HG03135 (cell line): Measurements from ENCODE around the gene MCTS1.
"Not testable (repeated sequence)": the region's sequence is repeated elsewhere in the genome, so short reads cannot be mapped to it uniquely, and the experiment has no call there.

ENCODE experiments used
- ATAC-seq: cut with Tn5 transposase; IDR thresholded peaks from one replicate; pipeline ENCODE4 v1.9.1; 2021; ENCODE audit warnings: mild to moderate bottlenecking, moderate library complexity; ENCODE audit not compliant: unreplicated experiment

The MCTS1 gene, protein sequence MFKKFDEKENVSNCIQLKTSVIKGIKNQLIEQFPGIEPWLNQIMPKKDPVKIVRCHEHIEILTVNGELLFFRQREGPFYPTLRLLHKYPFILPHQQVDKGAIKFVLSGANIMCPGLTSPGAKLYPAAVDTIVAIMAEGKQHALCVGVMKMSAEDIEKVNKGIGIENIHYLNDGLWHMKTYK

DNA sequence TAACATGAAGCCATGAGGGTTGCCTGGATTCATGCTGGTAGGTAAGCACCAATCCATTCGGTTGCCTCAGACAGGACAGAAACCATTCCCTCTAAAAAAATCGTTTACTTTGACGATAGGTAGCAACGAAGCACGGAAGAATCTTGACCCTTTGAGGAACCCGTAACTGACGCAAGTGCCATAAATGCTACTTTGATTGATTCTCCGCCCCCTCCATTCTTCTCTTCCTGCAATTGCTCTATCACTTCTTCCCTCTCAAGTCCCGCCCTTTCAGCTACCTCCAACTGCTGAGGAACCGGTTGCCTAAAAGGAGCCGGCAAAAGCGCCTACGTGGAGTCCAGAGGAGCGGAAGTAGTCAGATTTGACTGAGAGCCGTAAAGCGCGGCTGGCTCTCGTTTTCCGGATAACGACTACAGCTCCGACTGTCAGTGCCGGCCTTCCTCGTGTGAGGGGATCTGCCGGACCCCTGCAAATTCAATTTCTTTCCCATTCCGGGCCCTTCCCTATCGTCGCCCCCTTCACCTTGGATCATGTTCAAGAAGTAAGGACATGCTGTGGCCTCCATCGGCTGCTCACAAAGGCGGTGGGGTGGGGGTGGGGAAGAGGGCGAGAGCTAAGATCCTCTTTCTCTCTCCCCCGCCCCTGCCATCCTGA, at the start of gene MCTS1:
Gene MCTS1 (plus strand): TSS at position 395 of the 654 bp plus-strand sequence. CDS start 136 bp downstream, at position 531.
- peak; percentile 86 for ATAC-seq

DNA sequence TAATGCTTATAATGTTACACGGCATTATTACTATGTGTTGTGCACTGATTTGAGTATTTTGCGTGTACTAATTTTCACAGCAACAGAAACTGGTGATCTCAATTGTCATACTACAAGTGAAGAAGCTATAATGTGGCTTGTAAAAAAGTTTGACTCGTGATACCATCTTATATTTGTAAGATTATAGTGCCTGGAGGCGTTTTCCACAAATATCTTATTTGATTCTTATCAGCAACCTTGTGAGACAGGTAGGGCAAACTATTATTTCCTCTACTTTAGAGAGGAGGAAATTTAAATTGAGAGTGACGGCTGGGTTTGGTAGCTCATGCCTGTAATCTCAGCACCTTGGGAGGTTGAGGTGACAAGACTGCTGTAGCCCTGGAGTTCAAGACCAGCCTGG, 47.6 kb upstream of the MCTS1 start:
- no peak for ATAC-seq

DNA sequence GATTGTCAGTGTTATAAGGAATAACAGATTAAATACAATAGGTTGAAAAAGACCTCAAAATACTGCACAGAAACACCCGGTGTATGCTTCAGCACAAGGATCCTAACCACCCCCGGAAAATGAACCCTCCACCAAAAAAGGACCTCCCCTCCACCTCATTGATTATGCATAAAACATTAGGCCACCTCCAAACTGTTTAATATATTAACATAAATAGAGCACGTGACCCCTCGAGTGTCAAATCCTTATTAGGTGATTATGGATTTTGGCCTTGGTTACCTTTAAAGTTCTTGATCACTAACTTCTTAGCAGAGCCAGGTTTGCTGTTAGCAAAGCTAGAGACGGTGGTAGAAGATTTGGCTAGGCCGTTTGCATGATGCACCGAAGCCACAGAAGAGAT, 44.1 kb upstream of the MCTS1 start:
- peak; percentile 12 for ATAC-seq

DNA sequence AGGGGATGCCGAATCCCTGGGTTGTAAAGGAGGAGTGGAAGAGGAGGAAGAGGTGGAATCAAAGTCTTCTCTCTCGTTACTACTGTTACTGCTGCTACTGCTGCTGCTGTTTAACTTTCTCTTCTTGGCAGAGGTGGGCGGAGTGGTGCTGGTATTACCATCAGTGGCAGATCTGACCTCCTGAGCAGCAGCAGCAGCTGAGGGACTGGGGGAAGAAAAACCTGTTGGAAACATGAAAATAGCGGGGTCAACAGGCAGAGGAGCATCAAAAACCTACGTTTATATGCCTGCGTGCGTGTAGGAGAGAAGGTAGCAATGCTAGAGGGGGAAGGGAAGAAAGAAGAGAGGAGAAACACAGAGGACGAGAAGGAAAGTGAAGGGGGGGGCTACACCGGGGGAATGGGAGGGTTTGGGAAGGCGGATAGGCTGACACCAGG, 43.5 kb upstream of the MCTS1 start:
- peak; percentile 29 for ATAC-seq

DNA sequence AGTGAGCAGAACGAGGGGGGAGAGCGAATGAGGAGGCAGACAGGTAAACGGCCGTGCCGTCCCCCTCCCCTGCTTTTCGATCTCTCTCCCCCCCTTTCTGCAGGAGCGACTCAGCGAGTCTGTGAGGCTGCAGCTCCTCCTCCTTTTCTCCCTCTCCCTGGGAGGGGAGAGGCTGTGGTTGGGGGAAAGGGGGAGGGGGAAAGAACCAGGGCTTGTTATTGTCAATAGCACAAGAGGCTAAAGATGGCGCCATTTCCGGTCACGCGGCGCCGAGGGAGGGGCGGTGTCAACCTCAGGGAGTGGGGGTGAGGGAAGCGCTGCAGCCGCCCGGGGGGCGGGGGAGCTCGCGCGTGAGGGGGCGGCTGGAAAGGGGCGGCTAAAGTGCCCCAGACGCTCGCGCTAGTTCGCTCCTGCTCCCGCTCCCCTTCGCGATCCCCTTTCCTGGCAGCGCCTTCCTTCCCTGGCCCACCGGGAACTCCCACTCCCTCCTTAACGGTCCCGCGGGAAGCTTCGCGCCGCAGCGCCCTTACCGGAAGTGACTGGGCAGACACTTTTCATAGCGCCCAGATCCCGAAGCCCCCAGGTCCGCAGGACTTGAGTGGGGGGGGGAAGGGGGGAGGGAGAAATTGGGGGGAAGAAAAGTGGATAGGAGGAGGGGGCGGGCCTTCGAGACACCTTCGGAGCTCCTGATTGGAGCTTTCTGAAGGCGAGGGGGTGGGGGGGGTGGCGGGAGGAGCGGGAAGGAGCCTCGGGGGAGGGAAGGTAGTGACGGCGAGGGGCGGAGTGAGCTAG, 42.9 kb upstream of the MCTS1 start, which contains the start of gene CUL4B:
Gene CUL4B (minus strand): TSS at position 121 of the 792 bp plus-strand sequence. CDS start 324 bp downstream, outside the sequence.
- ATAC-seq = peak; percentile 78

DNA sequence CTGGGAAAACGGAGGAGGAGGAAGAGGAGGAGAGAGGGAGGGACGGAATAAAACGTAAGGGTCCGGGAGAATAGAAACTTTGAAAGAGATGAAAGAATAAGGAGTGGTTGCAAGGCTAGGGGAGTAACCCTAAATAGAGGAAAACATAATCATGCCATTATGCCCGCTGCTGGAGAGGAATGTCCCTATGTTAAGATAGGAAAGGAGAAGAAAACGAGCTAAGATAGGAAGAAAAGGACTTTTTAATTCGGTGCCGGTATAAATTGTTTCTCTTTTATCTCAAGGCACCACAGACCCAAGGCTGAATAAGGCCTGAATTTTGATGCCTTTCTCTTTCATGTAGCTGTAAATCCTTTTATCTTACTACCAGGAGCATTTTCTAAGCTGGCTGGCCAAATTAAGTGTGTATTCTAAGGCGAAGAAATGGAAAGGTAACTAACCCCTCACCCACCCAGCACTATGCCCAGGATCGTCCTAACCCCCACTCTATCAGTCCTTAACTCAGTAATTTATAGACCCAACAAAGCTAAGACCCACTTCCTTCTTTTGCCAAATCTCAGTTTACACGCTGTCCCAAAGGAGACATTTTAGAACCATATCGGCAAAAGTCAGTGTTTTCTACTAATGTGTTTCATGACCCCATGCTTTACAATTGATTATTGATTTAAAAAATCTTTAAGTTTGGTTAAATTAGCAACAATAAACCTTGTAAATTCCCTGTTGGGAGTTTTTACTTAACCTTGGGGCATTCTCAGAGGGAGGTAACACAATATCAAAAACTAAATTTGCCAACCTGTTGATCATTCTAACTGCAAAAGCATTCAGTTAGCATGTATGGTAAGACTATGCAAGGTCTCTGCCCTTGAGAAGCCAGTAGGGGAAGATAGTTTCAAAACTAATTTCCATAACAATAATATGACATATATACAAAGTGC, 42.0 kb upstream of the MCTS1 start:
- no peak for ATAC-seq

DNA sequence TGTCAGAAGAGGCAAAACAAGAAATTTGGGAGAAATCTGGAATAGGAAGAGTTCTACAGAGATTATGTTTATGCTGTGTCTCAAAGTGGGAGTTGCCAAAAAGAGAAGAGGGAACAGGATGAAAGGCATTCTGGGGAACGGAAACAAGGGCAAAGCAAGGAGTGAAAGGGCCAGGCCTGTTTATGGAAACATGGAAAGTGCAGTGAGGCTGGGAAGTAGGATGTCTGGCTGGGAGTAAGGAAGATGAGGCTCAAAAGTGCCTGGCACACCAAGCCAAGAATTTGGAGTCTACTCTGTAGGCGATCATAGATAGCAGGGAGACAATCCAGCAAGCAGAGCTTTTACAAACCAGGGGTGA, 41.4 kb upstream of the MCTS1 start:
- ATAC-seq = no peak

DNA sequence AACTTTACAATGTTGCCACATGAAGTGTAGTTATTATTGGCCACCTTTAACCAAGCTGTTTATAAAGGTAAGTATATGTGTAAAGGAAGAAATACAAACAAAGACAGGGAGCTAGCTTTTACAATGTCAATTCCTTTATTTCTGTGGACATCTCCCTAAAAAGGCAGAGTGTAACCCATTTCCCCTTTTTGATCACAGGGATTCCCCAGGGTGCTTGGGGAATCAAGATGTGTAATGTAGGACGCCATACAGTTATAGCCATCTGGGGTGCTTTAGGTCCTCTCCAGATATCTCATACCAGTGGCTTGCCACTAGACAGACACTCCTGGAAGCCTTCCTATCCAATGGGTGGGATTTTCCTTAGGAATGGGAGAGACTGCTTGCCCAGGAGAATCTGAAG, 39.0 kb upstream of the MCTS1 start:
- no peak for ATAC-seq

DNA sequence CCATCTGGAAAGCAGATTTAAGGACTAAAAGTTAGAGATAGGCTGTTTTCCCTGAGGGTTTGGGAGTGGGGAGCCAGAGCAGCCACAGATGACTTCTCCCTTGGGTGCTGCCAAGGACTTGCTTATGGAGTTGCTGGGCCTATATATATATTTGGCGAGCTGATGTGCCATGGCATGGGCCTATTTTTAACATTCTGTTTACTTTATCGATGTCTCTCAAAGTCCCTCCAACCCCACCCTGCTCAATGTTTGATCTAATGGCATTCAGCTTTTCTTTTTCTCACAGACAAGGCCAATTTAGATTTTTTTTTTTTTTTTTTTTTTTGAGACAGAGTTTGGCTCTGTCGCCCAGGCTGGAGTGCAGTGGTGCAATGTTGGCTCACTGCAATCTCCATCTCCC, 37.1 kb upstream of the MCTS1 start:
- no peak for ATAC-seq

DNA sequence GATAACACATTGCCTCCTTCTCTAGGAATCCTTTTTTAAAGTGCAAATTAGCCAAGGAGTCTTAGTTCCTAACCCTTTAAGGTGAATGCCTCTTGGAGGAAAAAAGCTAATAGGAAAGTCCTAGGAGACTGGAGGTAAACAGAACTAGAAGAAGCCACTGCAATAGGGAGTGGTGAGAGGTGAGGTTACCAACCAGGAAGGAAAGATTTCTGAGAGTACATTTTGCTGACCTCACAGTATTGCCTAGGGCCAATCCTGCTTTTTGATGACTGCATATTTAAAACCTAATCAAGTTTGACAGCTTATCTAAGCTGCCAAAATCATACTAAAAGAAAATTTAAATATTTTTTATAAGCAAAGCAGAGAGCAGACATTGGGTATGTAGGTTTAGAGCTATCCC, 35.9 kb upstream of the MCTS1 start:
- ATAC-seq = no peak

DNA sequence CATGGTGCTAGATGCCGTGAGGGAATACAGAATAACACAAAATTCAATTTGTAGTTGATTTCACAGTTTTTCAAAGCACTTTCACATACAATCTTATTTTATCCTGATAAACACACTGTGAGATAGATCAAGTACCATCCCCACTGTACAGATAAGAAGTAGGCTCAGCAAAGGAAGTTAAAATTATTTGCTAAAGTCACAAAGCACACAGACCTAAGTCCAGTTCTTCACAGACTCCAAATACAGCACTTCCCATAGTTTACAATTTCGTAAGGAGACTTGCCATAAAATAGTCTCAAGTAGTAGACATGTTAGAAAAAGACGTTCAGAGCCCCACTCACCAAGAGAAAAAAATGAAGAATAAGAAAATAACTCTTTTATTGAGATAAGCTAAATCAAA, 35.3 kb upstream of the MCTS1 start:
- no peak for ATAC-seq

DNA sequence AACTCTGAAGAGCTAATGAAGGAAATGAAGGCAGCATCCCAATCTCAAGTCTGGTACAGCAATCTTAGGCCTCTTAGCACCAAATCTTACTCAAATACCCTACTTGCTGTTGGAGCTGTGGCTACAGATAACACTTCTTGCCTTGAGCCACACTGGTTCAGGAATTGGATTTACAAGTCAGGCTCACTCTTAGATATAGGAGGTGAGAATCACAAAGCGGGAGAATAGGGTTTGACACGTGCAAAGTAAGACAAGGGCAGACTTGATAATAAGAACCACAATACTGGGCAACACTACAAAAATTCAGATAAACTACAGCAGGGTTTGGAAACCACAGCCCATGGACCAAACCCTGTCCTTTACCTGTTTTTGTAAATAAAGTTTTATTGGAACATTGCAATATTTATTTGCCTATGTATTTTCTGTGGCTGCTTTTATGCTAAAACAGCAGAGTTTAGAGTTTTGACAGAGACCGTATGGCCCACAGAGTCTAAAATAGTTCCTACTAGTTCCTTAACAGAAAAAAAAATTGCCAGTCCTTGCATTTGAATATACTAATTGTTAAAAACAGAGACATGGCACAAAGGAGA, 33.8 kb upstream of the MCTS1 start:
- no peak for ATAC-seq

DNA sequence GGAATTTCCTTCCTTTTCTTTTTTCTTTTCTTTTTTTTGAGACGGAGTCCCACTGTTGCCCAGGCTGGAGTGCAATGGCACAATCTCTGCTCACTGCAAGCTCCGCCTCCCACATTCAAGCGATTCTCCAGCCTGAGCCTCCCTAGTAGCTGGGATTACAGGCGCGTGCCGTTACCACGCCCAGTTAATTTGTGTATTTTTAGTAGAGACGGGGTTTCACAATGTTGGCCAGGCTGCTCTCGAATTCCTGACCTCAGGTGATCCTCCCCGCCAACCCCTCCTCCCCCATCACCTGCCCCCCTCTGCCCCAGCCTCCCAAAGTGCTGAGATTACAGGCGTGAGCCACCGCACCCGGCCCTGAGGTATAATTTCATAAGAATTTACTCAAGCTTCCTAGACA, 30.1 kb upstream of the MCTS1 start:
- ATAC-seq = not testable (repeated sequence)

DNA sequence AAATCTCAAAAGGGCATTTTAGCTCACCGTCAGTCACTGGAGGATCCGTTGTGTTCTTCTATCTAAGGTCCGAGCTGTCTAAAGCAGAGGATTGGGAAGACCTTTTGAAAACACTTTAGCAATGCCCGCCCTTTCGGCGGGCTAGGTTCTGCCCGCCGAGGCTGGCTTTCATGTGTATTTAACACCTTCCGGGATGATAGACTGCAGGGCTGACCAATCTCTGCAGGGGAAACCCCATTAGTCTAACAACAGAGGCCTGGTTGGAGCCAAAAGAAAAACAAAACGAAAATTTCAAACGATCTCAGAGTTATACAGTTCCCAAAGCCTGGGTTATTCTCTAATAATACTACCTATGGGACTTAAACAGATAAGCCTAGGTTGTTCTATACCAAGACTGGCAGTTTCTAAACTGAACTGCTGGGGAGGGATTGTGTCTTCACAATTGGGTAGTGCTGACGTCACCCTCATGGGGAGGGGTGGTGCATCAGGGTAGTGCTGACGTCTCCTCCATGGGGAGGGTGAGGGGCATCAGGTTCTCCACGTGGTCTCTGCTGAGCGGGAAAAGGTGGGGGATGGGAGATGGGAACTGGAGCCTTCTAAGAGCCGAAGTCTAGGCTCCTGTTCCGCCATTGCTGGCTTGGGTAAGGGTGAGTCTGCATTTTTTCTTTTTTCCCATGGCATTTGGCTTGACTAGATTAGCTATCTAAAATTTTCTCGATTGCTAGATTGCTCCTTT, 28.4 kb upstream of the MCTS1 start:
- ATAC-seq = no peak

DNA sequence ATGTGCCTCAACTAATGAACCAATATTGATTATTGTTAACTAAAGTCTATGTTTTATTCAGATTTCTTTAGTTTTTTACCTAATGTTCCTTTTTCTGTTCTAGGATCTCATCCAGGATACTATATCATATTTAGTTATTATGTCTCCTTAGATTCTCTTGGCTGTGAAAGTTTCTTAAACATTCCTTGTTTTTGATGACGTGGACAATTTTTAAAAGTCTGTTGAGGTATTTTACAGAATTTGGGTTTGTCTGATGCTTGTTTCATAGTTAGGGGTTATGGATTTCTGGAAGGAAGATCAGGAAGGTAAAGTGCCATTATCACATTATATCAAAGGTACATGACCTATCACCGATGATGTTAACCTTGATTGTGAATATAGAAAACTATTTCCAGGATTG, 18.2 kb upstream of the MCTS1 start:
- ATAC-seq = no peak

DNA sequence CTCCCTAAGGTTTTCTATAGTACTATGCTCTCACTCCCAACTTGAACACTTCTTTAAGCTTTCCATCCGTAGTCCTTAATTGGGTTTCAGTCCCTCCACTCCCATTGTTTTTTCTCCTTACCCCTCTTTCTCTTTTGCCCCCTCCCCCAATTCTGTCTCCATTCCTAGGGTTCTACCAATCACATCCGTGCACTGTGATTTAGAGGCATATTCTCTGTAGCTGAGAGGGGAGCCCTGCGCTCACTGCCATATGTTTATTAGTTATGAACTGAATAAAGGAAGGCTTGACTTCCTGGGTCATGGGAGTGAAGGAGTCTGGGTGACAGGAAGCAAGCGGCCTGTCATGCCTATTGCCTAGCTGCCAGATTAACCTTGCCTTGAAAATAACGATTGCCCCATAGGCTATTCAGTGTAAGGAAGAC, 471 bp downstream of the MCTS1 start:
- peak; percentile 51 for ATAC-seq

DNA sequence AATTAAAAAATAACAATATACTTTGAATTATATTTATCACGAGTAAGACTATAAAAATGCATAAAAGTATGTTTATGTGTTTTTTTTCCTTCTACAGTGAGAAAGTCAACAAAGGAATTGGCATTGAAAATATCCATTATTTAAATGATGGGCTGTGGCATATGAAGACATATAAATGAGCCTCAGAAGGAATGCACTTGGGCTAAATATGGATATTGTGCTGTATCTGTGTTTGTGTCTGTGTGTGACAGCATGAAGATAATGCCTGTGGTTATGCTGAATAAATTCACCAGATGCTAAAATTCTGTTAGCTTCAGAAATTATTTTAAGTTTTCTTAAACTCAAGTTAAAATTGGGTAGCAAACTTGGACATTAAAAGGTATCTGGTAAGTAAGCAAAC, 8.2 kb downstream of the MCTS1 start:
- ATAC-seq = no peak

DNA sequence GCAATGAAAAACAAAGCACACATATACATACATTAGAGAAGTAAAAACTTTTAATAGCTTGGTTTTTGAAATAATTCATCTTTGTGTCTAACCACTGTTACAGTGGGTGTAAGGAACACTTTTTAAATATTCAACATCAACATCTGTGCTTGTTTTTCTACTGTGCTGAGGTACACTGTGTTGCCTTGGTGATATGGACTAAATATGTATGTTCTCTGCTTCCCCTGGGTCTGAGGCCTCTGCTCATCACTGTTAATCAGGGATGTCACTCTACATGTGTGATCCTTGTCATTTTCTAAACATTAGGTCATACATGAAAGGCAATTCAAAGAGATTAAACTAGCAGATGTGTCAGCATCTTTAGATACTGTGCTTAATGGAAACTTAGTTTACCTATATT, 10.9 kb downstream of the MCTS1 start:
- no peak for ATAC-seq

DNA sequence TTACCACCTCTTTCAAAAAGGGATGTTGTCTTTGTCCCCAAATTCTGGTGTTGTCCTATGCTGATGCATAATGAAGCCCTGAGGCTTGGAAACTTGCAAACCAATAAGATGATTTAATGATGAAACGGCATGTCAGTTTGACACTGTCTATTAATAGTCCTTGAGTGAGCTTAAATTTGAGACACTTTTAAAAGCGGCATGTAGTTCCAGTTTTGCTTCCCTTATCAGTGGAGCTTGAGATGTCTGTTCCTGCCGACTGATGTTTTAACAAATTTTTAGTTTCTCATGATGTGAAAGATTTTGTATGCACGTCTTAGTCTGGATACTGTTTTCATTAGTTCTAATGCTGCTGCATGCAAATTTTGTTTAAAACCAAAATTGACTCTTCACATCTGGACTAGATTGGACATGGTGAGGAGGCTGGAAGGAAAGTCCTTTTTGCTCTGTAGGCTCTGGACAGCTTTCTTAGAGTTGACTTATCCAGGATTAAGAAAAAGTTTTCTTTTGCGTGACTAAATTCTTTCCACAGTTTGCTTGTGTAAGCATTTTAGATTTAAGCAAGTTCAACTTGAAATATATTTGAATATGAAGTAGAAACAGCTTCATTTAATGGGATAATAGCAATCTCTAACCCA, 14.2 kb downstream of the MCTS1 start:
- no peak for ATAC-seq
